Activated naive CD4-positive, alpha-beta T cell treated with Interleukin-2 at 50 U/mL for 16 hours (primary cell): ENCODE measurements around the gene GMDS.
A peak's percentile ranks its signal among the peaks of the same experiment; 100 is the strongest.

Experiments
- DNase-seq: peaks from one replicate; pipeline ENCODE4 v3.0.0-alpha.2; 2020

GMDS gene

DNA sequence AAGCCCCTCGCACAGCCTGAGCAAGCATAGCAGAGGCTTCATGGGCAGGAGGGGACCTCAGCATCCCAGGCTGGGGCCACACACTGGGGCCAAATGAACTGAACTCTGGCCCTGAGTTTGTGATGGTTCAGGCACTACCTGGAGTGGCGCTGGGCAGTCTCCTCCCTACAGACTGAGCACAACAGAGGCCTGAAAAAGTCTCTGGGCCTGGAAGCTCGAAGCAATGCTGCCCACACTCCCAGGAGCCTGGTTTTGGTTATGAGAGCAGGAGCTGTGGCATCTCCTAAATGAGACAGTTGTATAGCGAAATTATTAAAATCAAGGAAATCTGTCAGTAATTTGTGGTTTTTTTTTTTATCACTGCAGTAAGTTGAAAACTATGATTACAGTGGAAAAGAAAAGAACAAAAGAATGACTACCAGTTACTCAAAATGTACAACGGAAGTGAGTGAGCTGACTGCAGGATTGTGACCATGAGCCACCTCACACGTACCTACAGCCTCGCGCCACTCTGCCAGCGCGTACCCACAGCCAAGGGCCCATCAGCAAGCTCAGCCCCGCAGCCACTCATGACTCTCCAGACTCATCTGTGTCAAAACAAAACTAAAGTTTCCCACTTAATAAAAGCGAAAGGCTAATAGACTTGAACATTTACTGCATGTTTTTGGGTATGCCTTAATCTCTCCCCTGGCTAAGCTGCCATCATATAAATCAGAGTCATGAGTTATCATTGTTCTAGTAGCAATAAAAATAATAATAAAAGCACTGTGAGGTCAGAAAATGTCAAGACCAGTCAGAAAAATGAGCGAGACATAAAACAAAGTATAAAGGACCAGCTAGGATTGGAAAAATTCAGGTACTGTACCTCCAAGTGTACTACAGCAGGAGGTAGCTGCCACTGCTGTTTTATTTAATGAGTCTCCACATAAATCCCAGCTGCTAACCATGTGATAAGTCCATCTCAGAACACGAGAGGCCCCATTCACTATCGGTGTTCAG, 458.7 kb downstream of the GMDS start:
- peak; percentile 52 for DNase-seq

DNA sequence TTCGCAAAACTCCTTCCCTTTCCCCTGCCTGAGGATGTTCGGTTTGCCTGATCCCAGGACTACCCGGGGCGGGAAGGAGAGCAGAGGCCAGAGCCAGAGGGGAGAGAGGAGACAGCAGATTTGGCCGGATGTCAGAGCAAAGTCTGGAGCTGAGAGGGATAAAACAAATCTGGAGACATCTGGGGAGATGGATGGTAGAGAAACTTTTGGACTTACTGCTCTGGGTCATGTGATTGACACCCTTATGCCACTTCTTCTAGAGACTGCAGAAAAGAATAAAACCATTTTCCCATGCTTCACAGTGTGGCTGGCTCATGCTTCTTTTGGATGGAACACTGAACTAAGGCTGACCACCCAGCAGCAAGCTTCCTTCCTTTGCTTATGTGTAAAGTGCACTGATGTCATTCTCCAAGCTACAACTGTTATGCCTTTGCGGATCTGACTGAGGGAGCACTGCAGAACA, 461.0 kb downstream of the GMDS start:
- no peak for DNase-seq

DNA sequence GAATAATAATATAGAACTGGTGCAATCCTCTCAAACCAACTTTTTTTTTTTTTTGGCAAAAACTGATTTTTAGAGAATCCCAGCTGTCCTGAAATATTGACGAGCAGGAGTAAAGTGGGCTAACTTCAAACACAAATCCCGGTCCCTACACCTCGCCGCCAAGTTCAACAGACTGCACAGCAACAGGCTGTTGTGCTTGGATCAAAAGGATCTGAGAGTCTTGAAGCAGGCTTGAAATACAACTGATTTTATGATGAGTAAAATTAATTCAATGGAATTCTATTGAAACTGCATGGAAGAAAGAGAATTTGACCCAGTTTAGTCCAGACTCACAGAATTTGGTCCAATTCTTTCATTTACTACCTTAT, 463.6 kb downstream of the GMDS start:
- no peak for DNase-seq

DNA sequence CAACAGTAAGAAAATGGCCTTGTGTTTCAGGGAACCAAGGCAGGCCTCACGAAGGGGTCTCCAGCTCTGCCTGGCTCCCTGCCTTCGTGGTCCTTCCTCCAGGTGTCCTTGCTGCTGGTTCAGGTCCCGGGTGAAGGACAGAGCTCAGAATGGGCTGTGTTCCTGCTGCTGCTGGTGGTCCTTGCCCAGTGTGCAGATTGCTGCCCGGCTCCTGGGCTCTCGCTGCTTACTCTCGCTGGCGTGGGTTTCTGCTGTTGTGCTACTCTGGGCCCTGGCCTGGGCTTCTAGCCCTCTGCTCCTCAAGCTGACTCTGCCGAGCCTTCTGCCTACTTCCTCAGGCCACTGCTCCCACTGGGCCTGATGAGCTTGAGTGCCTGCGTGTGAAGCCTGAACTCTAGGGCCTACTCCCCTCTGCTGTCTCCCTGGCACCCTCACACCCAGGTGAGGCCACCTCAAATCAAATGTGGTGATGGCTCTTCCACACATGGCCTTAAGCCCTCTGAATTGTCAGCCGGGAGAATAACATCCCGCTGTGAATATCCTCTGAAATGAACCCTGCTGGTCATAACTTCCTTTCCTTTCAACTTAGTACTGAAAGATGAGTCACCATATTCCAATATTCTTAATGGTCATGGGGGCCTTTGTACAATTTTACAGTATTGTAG, 464.1 kb downstream of the GMDS start:
- DNase-seq, result no peak

DNA sequence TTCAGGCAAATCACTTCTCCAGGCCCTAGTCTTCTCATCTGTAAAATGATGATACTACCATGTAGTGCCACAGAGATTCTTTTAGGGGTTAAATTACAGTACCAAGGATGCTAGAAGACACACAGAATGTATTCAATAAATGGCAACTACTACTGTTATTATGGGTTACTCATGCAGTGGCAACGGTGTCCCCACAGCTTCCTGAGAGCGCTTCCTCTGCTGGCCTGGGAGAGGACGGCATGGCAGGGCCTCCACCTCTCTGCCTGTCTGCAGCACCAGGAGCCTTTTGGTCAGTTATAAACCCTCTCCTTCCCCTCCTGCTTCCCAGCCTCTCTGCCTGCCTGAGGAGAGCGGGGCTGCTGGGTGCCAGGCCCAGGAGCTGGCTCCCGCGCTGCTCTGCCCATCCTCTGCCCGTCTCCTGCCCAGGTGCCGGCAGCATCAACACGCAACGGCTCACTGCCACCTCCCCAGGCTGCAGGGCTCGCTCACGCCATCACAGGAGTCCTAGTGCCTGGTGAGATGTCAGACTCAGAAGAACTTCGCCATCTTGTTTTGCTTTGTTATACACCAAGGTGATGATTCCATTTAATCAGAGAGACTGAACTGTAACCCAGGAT, 465.0 kb downstream of the GMDS start:
- DNase-seq, result no peak

DNA sequence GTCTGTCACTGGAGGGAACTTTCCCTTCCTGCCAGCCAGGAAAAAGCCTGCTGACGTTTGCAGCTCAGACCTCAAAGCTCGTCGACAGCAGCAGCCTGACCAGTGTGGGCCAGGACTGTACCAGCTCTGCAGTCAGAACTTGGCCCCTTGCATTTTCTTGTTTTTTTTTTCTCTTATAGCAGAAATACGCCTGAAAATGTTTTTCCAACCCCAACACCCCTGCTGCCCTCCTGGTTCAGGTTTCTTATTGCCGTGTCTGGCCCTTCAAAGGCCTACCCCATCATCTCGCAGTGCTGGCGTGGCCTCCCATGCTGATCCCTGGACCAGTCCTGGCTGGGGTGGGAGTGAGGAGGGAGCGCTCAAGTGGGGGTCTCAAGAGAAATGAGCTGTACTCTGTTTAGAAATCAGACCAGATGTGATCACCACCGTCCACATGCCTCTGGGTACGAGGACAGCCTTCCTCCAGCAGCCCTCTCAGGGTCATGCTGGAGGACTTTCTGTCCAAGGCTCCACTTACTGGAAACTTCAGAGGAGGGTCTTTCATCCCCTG, 466.6 kb downstream of the GMDS start:
- no peak for DNase-seq

DNA sequence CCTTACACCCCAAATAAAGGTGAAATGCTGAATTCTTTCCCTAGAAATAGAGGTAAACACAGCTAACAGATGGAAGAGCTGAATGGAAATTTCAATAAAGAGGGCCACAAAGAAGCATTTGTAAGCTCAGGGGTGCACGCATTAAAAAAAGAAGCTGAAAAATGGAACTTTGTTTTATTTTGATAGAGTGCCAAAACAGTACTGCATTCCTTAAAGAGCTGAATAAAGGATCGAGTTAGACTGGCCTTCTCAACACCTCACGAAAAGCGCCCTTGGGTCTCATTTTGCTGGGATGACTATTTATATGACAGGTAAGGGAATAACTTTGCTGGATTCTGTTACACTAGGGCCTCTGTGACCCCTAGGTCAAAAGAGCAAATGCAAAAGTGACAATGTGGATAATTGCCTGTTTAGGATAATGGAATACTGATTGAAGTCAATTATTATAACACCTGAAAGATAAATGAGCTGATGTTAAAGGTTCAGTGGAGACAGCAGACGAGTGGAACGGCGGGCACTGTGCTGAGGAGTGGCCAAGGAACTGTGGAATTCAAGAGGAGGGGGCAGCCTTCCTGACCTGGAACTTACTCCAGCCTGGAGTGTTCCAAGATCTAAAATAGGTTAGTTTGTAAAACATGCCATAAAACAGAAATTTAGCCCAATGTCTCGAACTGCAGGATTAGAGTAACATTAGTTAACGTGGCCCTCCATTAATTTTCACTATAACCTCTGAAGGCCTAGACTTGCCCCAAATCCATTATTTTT, 467.3 kb downstream of the GMDS start:
- no peak for DNase-seq

DNA sequence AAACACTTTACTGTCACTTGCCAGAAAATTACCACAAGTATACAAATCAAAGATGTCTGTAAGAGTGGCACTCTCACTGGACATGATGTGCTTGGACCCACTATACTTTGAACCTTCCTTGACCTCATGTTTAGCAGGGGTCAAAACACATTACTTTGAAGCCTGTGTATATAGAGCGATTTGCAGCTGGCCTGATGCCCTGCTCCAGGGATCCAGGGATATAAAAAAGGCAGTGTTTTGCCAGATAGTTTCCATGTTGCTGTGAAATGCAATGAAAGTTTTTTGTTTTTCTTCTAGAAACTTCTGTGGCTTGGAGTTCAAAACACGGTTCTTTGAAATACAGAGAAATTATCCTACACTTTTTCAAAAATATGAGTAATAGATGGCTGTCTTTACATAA, 470.0 kb downstream of the GMDS start:
- no peak for DNase-seq

DNA sequence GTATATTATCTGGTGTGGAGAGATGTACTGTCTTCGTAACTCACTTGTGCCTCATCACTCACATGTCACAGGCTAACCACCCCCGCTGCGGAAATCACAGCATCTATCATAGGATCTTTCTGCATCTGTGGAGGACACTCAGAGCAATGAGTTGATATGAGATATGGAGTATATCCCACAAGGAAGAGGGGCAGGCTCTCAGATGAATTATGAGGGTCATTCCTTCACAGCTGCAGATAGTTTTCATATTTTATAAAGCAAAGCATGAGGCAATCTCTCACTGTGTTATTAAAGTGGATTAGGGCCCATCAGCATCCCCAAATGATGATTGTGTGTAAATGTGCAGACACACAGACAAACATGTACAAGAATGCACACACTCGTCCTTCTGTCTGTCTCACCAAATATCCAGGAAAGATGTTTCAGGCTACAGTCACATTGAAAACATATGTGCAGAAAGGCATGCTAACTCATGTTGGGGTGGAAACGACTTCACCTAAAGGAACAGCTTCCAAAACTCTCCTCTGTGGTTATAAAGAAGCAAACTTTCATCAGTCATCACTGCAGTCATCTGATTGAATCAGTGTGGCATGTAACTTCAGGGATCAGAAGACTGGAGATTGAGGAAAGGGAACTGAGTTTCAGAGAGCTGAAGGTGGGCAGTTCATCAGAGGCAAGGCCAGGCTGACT, 471.0 kb downstream of the GMDS start:
- no peak for DNase-seq

DNA sequence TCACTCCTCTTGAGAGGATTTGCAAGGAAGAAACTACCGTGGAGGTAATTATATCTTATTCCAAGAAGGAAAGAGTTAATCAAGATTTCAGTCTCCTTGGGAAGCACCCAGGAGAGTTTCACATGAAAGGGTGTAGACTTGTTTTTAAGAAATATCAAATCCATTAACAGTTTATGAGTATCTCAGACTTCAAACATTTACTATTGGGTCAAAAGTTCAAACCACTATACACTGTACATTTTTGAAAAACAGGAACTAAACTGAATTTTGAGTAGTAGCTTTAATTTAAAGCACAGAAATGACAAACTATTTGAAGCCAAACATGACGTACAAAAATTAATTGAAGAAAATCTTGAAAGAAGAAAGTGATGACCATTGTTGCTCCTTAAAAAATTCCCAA, 471.7 kb downstream of the GMDS start:
- no peak for DNase-seq

DNA sequence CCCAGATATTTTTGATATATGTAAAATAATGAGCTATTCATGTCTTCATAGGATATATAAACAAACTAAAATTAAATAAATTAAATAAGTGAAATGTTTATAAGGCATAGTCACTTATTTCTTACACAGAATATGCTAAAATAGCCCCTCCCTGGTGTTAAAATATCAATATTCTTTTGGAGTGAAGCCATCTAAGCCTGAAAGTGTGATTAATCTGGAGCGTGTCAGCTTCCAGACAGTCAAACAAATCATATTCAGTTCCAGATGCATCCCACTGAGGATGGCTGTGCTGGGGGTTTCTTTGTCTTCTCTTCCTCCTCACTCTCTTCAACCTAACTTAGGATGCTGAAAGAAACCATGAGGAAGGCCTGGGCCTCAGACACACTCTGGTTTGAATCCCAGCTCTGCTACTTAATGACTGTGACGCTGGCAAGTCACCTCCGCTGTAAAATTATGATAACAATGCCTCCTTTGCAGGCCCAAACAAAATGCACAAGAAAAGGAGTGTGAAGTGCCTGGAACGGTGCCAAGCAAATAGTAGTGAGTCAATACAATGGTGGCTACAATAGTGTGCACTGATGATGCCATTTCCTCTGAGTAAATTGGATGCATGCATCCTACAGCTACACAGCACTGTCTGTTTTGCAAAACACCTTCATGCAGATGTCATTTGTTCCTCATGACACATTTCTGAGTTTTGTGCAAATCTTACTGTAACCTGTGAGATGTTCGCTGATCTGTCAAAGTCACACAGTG, 474.3 kb downstream of the GMDS start:
- DNase-seq, result peak; percentile 38

DNA sequence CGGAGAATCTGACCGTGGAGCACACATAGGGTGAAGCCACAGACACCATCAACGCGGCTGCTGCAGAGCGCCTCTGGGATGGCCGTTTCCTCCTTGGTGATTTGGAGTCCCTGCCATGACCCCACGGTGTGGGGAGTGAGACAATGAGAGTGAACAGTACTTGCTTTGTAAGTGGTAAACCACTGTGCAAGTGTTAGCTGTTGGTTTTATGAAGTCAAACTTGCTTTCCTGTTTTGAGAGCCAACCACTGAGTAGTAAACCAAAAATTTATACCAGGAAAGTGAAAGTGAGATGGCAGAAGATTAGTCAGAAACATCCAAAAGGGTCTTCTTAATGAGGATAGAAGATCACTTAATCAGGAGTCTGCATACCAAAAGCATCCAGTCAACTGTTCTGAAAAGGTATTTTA, 475.0 kb downstream of the GMDS start:
- peak; percentile 16 for DNase-seq

DNA sequence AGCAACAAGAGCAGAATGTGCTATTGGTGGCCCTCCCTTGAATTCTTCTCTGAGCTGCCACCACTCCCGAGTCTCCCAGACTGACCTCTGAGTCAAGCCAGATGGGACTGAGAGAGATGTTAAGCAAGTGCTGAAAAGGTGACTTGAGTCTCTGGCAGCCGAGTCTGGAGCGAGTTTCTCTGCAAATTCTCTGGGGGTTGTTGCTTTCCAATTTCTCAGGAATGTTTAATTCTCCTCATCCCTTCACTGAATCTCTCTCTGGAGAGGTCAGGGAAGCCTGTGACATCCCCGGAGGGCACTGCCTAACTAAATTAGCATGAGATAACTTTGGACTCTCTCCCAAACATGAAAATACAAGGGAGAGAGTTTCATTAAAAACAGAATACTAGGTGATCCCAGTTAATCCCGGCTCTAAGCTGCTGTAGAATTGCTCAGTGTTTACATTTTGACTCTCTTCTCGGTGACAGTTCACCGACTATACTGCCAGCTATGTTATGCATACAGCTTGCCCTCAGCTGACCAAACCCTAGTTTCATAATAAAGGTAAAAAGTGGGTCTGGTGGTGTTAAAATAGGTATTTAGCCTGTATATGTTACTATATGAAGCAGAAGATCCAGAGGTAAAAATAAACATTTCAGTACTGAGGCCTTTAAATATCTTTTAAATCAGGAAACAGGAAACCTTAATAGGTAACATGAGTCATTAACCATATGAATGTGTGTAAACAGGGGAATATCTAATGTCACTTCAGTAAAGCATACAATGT, 477.7 kb downstream of the GMDS start:
- DNase-seq, result no peak

DNA sequence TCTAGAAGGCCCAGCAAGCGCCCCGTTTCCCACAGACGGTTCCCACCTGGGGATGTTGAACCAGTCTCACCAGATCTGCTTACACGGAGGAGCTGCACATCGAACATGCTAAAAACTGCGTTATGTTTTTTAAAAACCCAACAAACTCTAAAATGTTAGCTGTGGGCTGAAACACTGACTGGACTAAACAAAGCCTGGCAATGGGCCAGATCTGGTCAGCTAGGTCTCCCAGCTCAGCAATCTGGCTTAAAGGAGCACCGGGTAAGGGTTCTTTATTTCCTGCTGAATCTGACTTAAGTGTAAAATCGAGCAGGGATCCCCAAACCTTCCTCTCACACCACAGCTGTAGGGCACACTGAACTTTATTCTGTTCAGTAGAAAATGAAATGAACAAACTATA, 478.8 kb downstream of the GMDS start:
- DNase-seq, result no peak

DNA sequence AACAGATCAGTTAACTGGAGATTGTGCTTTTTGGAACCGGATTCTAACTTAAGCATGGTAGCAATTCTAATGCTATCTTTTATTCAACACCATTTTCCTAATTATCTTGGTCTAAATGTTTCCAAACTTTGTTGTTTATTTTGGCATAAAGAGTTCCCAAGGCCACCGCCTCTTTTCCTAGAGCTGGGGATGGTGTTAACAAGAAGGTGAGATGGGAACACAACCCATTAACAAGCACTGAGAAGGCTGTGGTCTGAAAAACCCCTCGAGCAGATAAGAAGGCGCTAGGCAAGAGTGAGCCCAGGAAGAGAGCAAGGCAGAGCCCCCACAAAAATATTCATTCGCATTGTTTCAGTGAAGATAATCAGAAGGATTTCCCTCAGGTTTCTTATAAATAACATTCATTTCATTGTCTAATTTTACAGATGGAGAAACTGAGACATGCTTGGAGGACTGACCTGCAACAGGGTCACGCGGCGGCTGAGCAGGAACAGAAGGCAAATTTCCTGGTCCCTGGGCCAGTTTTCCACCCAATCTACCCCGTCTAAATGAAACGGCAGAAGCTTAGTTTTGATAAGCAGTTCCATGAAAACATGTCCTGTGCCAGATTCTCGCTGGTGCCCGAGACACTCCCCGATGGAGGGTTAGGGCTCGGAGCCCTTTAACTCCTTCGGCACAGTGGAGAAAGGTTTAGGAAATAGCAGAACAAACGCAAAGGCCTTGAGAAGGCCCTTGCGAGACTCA, 480.1 kb downstream of the GMDS start:
- DNase-seq, result no peak

DNA sequence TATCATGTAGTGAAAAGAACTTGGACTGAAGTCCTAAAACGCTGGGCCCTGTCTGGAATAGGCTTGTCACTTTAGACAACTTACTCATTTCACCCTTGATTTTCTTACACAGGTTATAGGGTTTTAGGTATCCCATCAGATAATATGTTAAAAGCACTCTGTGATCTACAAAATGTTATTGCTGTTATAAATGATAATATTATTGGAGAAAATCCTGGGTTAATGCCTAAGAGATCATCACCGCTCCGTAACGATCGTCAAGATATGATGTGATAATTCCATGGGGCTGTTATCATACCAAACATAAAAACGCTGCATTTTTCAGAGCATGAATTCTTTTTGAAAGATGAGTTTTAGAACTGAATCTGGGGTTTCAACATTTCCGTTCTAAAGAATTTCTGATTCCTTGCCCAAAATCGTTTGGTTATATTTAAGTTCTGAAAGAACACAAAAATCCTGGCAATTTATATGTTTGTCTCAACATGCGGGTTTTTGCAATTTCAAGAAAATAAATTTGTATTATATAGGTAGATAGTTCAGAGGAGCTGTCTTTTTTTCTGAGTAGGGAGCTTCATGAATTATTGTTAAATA, 480.9 kb downstream of the GMDS start:
- DNase-seq, result no peak

DNA sequence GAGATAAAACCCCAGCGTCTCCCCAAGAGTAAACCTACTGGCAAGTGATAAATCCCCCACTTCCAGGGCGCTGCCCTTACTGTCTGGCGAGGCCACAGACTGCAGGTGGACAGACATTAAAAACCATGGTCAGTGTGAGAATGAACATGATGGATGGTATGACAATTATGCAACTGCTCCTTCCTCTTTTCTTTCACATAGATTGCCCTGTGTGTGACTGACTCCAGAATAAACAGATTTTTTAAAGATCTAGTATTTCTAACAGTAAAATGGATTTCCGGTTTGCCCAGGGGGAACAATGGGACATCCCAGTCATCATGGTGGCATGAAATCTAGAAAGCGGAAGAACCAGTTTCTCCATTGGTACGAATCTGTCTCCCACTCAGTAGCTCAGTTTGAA, 482.0 kb downstream of the GMDS start:
- no peak for DNase-seq

DNA sequence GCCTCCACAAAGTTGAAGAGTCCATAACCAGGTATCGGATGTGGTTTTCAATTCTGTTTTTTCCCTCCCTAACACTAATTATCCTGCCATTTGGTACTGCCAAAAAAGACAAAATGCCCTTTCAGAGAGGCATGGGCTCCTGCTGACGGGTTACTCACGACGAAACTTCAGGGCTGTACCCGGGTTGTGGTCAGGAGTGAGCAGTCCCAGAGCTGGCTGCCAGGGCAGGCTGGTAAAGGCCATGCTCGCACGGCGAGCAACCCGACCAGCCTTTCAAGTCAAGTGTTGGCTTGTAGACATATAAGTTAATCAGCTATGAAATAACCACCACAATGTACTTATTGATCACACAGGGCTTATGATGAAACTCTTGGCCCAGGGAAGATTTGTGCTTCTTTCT, 483.2 kb downstream of the GMDS start:
- no peak for DNase-seq

DNA sequence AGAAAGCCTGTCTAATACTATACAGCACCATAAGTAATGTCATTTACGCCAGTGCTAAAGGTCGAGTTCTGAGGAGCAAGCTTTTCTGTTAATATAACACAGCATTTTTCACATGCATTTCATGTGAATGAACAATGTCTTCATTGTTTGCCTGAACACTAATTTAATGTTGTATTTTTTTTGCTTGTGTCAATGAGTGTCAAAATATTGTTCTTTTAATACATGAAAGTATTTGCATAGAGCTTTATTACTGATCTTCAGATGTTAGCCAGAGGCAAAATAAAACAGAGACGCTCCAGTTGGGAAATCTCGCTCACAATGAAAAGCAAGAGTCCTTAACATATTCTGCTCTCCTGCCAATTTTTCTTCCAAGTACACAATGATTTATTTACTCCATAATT, 483.9 kb downstream of the GMDS start:
- DNase-seq, result no peak
